Spleen (tissue), 7 donors: ENCODE data around the gene UBC.

Source experiments
- CTCF ChIP-seq, 11 experiments: fragments of 200-600 bp in 7 of 11; fragments of 450-650 bp in 4 of 11; sonication (generic) in 4 of 11; IDR thresholded peaks in 8 of 11; conservative IDR thresholded peaks in 3 of 11; 1 replicate in 7 of 11; 2 replicates in 4 of 11; pipeline versions ENCODE4 v1.4.0 to v1.8.0; 2016 to 2021; ENCODE audit warnings: antibody characterized with exemption in 11 of 11, inconsistent platforms in 4 of 11, mild to moderate bottlenecking in 1 of 11
- POLR2AphosphoS5 ChIP-seq, 3 donors: sonication (generic); formaldehyde crosslinking; IDR thresholded peaks; one replicate each; pipeline ENCODE4 v1.5.1; 2017; ENCODE audit warnings: antibody characterized with exemption in 3 of 3
- donor health status: DM: no; HTN: no; CAD: no; lungs with moderate emphysema.
- donor health status: DM: no; HTN: no; CAD: no.
- donor health status: DM: no; HTN: no; CAD: no.

GRCh38 chr12:124940143-124940392 lies 25.6 kb upstream of the UBC start:
- TF ChIP-seq CTCF (IDR thresholded peaks at IDR 0.05 in 8 of 11, conservative IDR thresholded peaks at IDR 0.05 in 3 of 11) (no peak), POLR2AphosphoS5 (IDR thresholded peaks at IDR 0.05) (no peak)
